Measurements from ENCODE around the gene PLCXD1. TPM values are rescaled to one million over a fixed set of nuclear protein-coding genes. Genes with fewer than 3 reads are reported as not detected.

PLCXD1 gene
- total and polyA plus RNA-seq, 10 donors: 9.9 to 35.0 (median 21.5) TPM

DNA sequence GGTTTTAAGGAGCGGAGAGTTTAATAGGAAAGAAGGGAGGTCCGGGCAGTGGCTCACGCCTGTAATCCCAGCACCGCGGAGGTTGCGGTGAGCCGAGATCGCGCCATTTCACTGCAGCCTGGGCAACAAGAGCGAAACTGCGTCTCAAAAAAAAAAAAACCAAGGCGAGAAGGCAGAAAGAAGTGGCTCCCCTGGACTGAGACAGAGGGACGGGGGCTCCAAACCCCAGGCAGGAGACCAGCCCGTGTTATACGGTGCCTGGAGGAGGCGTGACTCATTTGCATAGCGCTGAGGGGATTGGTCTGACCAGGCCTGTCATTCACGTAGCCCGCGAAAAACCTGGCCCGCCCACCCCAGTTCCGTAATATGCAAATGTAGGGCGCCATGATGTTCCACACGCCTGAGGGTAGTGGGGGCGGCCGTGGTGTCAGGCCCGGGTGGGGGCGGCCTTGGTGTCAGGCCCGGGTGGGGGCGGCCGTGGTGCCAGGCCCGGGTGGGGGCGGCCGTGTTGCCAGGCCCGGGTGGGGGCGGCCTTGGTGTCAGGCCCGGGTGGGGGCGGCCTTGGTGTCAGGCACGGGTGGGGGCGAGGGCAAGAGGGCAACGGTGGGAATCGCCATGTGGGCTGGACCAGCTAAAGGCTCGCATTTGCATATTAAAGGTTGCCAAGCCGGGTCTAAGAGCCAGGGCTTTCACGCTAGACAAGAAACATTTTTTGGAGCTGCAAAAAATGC lies 2.1 kb downstream of the PLCXD1 start:
- 1 to 3% (median 1%) methylated on average over 31 to 45 of the region's 45 CpGs for WGBS, 5 donors
- intact Hi-C loops (cut with DNase I; ENCODE audit: low total_unique reads): no loop called here
- peaks cover 0 to 35% (median 17%) of the 10 kb centered on the region in 6 donors for H3K36me3 ChIP-seq
- DNase-seq: peak; percentile 96
- H3K4me3 ChIP-seq: peak overlapping the region; percentile 40 to 74 (median 49)
- H3K27me3 ChIP-seq (replicated peaks in 1 of 7): no peaks in the 10 kb centered on the region
- H3K9me3 ChIP-seq: no peaks in the 10 kb centered on the region
- H3K4me1 ChIP-seq: peaks cover 6 to 48% (median 23%) of the 10 kb centered on the region in 6 donors
- H3K27ac ChIP-seq: peak overlapping the region in 6 of 8 donors; percentile 55 to 86 (median 79)
- peak; percentile 35 to 54 (median 41) for TF ChIP-seq POLR2AphosphoS5 (IDR thresholded peaks at IDR 0.05)
- no peak for TF ChIP-seq POLR2A (IDR thresholded peaks at IDR 0.05)

DNA sequence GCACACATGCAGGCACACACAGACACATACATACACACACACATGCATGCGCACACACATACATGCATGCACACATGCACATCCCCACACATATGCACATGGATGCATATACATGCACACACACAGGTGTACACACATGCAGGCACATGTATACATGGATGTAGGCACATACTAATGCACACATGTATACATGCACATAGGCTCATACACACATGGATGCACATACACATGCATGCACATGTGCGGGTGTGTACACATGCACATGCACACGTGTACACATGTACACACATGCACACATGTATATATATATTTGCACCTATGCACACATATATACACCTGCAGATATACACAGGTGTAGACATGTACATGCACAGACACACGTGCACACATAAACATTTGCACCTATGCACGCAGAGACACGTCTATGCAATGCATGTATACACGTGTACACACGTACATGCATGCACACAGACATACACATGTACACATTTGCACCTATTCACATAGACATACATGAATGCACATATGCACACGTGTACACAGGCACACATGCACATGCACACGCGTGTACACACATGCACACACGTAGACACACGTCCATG lies 4.0 kb downstream of the PLCXD1 start:
- intact Hi-C loops (cut with DNase I; ENCODE audit: low total_unique reads): no loop called here
- 95 to 96% (median 96%) methylated on average over 13 of the region's 13 CpGs for WGBS, 5 donors
- H3K4me3 ChIP-seq: no peak overlapping the region
- peaks cover 0 to 30% (median 16%) of the 10 kb centered on the region in 6 donors for H3K4me1 ChIP-seq
- TF ChIP-seq POLR2A (IDR thresholded peaks at IDR 0.05) (no peak), POLR2AphosphoS5 (IDR thresholded peaks at IDR 0.05) (no peak)
- TF ChIP-seq, protein P1, sequence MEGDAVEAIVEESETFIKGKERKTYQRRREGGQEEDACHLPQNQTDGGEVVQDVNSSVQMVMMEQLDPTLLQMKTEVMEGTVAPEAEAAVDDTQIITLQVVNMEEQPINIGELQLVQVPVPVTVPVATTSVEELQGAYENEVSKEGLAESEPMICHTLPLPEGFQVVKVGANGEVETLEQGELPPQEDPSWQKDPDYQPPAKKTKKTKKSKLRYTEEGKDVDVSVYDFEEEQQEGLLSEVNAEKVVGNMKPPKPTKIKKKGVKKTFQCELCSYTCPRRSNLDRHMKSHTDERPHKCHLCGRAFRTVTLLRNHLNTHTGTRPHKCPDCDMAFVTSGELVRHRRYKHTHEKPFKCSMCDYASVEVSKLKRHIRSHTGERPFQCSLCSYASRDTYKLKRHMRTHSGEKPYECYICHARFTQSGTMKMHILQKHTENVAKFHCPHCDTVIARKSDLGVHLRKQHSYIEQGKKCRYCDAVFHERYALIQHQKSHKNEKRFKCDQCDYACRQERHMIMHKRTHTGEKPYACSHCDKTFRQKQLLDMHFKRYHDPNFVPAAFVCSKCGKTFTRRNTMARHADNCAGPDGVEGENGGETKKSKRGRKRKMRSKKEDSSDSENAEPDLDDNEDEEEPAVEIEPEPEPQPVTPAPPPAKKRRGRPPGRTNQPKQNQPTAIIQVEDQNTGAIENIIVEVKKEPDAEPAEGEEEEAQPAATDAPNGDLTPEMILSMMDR (IDR thresholded peaks at IDR 0.05 in 8 of 11, conservative IDR thresholded peaks at IDR 0.05 in 3 of 11): no peak
- peaks cover 0 to 54% (median 35%) of the 10 kb centered on the region in 6 donors for H3K36me3 ChIP-seq
- no peak overlapping the region for H3K27ac ChIP-seq
- H3K27me3 ChIP-seq (replicated peaks in 1 of 7): no peaks in the 10 kb centered on the region
- no peaks in the 10 kb centered on the region for H3K9me3 ChIP-seq
- peak; percentile 27 for DNase-seq

DNA sequence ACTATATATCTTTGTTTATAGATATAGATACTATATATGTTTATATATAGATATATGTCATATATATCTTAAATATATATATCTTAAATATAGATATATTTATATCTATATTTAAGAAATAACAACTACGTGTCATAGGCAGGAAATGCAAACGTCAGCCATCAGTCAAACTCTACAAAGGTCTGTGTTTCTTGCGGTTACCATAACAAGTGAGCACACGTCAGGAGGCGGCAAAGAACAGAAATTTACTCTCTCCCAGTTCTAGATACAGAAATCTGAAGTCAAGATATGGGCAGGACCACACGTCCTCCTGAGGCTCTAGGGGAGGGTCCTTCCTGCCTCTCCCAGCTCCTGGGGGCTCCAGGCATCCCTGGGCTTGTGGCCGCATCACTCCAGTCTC lies 6.5 kb downstream of the PLCXD1 start:
- H3K27me3 ChIP-seq (replicated peaks in 1 of 7): no peaks in the 10 kb centered on the region
- no peak overlapping the region for H3K27ac ChIP-seq
- 86 to 92% (median 88%) methylated on average over 7 of the region's 7 CpGs for WGBS, 5 donors
- no peak overlapping the region for H3K4me3 ChIP-seq
- TF ChIP-seq, protein P1 (IDR thresholded peaks at IDR 0.05 in 8 of 11, conservative IDR thresholded peaks at IDR 0.05 in 3 of 11): no peak
- TF ChIP-seq POLR2AphosphoS5 (IDR thresholded peaks at IDR 0.05) (no peak), POLR2A (IDR thresholded peaks at IDR 0.05) (no peak)
- H3K9me3 ChIP-seq: no peaks in the 10 kb centered on the region
- intact Hi-C loops (cut with DNase I; ENCODE audit: low total_unique reads): no loop called here
- peaks cover 0 to 12% (median 4%) of the 10 kb centered on the region in 6 donors for H3K4me1 ChIP-seq
- H3K36me3 ChIP-seq: peaks cover 0 to 79% (median 57%) of the 10 kb centered on the region in 6 donors
- no peak for DNase-seq

DNA sequence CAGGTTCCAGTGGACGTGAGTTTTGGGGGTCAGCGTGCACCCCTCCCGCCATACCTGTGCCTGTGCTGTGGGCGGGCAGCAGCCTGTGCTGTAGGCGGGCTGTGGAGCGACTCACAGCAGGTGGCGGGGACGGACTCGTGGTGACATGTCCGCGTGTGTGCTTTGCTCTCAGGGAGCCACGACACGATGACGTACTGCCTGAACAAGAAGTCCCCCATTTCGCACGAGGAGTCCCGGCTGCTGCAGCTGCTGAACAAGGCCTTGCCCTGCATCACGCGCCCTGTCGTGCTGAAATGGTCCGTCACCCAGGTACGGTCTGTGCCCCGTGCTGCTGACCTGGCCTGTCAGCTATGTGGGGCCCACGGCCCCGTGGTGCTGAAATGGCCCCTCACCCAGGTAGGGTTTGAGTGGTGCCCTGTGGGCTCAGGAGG lies 7.4 kb downstream of the PLCXD1 start:
- intact Hi-C loops (cut with DNase I; ENCODE audit: low total_unique reads): no loop called here
- WGBS, 5 donors: 94 to 99% (median 95%) methylated on average over 21 to 25 of the region's 25 CpGs
- peaks cover 0 to 7% (median 3%) of the 10 kb centered on the region in 6 donors for H3K4me1 ChIP-seq
- peak; percentile 67 for DNase-seq
- peak in 1 of 3 donors; percentile 20 for TF ChIP-seq POLR2AphosphoS5 (IDR thresholded peaks at IDR 0.05)
- TF ChIP-seq, protein P1 (IDR thresholded peaks at IDR 0.05 in 8 of 11, conservative IDR thresholded peaks at IDR 0.05 in 3 of 11): no peak
- H3K27me3 ChIP-seq (replicated peaks in 1 of 7): no peaks in the 10 kb centered on the region
- peaks cover 0 to 5% (median 0%) of the 10 kb centered on the region in 8 donors for H3K9me3 ChIP-seq
- H3K27ac ChIP-seq: no peak overlapping the region
- no peak overlapping the region for H3K4me3 ChIP-seq
- H3K36me3 ChIP-seq: peaks cover 3 to 88% (median 66%) of the 10 kb centered on the region in 6 donors

Measured in spleen (tissue), 11 donors.